Dedifferentiated amniotic fluid mesenchymal stem cell (primary cell): ENCODE measurements around the gene GTF2F2.

ENCODE experiments used
- DNase-seq: peaks from one replicate; pipeline ENCODE4 v3.0.0-alpha.2; 2016; ENCODE audit errors: extremely low spot score

Gene GTF2F2, protein sequence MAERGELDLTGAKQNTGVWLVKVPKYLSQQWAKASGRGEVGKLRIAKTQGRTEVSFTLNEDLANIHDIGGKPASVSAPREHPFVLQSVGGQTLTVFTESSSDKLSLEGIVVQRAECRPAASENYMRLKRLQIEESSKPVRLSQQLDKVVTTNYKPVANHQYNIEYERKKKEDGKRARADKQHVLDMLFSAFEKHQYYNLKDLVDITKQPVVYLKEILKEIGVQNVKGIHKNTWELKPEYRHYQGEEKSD

DNA sequence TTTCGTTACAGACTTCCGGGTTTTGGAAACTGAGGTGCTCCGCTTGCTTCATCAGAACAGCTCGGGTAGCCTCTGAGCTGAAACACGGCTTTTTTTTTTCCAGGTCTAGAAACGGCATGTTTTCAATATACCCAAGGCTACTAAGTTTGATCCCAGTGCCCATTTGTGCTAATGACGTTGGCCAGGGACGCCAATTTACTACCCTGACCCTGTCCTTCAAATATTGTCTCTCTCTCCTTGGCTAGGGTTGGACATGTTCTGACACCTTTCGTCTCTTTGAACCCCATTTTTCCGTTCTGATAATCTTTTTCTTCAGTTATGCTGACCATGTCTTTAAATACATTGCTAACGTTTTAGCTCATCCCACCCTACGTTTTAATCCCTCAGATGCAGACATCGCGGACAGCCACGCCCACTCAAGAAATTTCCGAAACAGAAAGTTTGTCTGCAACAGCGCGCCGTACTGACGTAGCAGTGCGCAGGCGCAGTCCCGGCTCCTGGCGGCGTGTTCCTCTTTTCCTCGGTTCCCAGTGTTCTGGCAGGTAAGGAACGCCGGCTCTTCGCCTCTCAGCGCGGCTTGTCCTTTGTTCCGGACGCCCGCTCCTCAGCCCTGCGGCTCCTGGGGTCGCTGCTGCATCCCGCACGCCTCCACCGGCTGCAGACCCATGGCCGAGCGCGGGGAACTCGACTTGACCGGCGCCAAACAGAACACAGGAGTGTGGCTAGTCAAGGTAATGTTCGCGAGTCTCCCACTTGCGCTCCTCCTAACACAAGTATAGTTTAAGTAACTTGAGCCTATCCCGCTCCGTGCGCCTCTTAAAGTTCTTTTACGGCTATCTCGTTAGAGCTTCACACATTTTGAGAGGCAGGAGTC is at the start of gene GTF2F2:
GTF2F2 (plus strand) TSS at position 520 of the 874 bp plus-strand sequence; CDS start at position 666, 146 bp downstream.
- DNase-seq, result peak; percentile 85

DNA sequence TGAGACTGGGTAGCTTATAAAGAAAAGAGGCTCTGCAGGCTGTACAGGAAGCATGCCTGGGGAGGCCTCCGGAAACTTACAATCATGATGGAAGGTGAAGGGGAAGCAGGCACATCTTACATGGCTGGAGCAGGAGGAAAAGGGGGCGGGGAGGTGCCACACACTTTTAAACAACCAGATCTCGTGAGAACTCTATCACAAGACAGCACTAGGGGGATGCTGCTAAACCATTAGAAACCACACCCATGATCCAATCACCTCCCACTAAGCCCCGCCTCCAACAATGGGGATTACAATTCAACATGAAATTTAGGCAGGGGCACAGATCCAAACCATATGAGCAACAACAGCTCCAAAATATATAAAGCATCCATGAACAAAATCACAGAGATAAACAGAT is 46.5 kb upstream of the GTF2F2 start:
- no peak for DNase-seq

DNA sequence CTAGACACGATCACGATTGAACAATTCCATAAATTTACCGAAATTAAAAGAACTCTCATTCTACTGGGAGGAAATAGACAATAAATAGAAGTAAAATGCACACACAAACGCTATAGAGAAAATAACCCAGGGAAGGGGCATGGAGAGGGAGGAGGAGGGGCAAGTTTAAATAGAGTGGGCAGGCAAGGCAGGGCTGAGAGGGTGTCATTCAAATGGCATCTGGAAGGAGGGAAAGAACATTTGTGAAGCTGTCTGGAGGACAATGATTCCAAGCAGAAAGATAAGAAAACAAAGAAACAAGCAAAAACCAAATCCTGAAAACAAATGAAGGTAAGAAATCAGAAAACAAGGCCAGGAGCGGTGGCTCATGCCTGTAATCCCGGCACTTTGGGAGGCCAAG is 45.6 kb upstream of the GTF2F2 start:
- no peak for DNase-seq

DNA sequence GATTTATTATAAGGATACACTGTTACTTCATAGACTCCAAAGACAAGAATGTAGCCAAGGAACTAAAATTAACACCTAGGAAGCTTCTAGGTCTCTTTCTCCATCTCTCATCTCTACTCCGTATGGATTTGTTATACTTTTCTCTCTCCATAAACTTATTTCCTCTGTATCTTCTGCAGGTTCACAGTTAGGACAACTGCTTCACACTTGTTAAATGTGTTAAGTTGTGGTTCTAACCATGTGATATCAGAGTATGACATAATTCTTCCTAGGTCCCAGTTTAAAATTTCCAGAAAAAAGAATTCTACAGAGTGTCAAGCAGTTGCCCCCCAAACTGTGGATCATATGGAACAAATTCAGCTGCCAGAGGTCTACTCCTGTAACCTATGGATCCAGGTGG is 42.3 kb upstream of the GTF2F2 start:
- DNase-seq, result no peak

DNA sequence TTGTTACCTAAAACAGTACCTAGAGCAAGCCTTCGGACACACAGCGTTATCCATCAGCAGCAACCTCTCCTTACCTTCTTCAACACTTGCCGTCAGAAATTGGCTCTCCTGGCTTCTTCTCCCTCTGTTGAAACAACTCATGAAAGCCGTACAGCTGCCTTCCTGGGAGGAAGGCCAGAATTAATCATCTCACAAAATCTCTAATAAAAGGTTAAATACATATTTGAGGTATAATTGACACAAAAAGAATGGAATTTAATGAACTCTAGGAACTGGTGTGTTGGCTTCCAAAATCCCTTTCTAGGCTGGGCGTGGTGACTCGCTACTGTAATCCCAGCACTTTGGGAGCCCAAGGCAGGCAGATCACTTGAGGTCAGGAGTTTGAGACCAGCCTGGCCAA is 37.3 kb upstream of the GTF2F2 start:
- no peak for DNase-seq

DNA sequence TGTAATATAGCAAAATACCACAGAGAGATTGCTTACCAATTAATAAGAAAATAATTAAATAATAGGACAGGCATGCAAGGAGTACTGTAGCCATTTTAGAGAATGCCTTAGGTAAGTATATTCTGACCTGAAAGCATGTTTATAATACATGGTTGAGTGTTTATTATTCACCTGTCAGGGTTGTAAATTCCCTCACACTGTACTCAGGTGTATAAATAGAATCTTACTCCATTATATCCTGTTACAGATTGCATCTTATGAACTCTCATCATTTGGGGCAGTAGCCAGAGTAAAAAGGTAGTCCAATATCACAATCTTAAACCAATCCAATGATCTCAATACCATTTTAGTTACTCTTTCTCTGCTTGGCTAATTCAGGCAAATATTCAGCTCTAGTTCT is 35.8 kb upstream of the GTF2F2 start:
- DNase-seq, result no peak

DNA sequence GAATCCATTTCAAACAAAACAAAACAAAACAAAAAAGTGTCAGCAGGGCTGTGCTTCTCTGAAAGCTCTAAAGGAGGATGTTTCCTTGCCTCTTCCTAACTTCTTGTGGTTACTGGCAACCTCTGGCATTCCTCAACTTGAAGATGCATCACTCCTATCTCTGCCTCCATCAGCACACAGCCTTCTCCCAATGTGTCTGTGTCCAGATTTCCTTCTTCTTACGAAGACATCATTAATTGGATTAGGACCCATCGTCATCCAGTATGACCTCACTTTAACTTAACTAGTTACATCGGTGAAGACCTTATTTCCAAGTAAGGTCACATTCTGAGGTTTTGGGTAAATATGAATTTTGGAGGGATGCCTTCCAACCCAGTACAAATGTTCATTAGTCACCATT is 33.8 kb upstream of the GTF2F2 start:
- no peak for DNase-seq

DNA sequence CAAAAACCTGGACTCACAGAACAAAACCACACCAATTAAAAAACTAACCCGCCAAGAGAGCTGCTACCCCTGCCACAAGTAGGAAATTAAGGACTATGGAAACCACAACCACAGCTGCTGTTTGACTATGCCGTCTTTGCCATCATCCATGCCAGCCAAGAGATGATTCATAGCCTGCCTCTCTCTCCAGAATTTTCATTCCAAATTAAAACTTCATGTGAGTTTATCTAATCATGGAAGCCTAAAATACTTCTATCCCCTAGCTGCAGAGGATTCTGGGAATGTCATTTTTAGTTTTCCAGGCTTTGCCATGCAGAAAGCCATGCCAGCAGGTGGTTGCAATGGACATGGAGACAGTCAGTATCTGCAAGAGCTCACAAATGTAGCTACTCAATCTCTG is 27.6 kb upstream of the GTF2F2 start:
- no peak for DNase-seq

DNA sequence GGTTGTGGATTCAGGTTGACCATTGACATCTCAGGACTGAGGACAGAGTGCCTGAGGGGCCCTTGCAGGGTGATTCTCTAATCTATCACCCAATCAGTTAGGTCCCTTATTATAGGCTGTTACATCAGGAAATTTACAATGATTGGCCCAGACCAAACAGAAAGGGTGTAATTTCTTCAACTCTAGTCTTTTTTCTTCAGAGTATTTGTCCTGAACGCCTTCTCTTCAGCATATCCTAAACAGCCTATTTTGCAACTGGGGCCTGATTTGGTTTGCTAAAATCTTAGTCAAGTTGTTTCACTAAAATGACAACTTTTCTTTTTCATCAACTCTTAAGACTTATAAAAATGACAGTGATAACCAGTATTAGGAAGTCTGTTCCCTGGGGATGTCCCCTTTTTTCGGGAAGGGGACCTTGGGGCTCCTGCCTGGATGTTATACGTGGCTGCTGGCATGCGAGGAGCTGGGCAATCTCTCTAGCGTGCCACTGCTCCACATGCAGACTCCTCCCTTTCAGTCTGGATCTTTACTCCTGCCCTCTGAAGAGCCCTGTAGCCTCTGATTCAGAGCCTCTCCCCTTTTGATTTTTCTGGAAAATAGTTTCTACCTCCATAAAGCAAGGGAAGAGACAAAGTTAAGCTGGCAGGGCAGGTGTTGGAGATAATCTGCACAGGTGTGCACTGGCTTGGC is 19.6 kb upstream of the GTF2F2 start:
- no peak for DNase-seq

DNA sequence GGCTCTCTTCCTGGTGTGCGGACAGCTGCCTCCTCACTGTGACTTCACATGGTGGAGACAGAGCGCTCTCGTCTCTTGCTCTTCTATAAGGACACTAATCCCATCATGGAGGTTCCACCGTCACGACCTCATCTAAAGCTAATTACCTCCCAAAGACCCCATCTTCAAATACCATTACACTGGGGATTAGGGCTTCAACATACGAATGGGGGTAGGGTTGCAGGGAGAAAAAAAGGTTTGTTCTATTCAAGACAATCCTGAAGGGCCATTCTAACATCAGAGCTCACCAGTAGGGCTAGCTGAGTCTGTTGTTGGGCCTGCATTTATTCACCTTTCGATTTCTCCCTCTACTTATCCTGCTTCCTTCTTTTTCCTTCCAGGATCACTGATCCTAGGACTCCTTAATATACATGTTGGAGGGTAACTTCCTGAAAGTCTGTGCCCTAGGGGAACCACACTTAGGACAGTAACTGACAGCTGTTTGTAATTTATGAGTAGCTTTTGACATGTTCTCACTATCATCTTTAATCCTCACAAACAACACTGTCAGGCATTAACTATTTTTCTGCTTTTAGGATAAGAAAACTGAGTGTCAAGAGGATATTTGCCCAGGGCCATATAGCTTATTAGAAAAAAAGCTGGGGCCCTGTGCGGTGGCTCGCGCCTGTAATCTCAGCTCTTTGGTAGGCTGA is 18.8 kb upstream of the GTF2F2 start:
- DNase-seq, result no peak

DNA sequence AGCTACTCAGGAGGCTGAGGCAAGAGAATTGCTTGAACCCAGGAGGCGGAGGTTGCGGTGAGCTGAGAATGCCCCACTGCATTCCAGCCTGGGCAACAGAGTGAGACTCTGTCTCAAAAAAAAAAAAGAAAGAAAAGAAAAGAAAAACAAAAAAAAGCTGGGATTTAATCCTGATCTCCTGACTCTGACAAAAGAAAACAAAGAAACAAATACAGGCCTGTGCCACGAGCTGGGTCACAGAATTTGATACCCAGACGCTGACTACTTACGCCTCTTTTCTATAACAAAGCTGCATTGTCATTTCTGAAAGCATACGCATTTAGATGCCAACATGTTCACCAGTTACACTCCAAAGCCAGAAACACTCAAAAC is 18.2 kb upstream of the GTF2F2 start:
- DNase-seq, result no peak

DNA sequence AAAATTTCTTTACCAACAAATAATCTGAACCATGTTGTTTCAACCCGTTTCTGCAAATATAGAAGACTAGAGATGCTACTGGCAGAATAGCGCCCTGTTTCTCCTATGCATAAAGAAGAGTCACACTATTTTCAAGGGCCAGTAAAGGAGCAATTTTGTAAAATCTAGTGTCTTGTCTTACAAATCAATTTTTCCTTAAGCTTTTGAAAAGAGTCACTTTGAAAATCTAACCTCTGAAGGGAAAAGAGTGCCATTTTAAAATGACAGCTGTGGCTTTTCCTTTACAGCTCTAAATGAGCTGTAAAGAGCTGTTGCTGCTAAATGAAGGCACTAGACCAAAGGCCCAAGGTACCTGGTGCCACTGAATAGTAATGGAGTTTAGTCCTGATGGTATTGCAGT is 16.9 kb upstream of the GTF2F2 start:
- DNase-seq, result no peak

DNA sequence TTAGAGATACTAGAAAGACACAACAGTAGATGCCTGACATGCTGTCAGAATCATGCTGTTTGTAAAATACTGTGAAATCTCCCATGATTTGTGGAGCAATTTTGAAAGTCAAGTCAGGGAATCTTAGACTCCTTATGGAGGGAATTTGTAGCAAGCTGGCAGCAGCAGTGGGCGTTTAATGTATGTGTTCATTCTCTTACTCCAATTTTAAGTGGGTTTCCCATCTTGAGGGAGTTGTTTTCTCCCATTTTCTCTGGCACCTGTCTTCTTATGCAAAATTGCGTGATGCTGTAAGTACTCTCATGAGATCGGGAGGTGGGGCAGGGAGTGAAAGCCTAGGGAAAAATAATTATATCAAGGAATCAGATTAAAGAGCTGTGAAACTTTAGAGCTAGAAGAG is 16.0 kb upstream of the GTF2F2 start:
- no peak for DNase-seq

DNA sequence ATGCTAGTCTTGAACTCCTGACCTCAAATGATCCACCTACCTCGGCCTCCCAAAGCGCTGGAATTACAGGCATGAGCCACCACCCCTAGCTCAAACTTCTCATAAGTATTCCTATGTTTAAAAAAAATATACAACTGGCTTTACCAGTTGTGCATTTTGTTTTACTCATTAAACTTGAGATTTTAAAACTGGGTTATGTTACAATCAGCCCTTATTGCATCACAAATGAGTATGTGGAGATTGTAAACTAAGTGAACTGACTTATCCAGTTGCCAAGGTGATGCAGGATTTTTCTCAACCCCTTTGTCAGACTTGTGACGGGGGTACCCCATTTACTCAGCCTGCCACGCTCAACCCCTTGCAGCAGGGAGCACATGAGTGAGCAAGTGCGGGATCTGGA is 14.4 kb upstream of the GTF2F2 start:
- DNase-seq, result no peak

DNA sequence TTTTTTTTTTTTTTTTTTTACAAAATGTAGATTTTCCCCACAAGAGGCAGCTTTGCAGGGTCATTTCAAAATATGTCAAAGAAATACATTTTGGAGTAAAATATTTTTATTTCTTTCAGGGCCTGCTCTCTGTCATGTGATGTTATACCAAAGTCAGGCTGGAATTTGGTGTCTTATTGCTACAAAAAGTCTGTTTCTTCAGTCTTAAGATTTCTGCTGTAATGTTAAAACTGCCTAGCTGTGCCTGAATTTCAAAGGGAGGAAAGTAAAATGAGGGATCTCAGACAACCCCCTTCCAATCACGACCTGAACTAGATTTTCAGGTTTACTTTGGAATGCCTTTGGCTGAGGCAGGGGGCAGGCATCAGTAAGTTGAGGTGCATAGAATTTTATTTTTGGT is 12.8 kb upstream of the GTF2F2 start:
- no peak for DNase-seq

DNA sequence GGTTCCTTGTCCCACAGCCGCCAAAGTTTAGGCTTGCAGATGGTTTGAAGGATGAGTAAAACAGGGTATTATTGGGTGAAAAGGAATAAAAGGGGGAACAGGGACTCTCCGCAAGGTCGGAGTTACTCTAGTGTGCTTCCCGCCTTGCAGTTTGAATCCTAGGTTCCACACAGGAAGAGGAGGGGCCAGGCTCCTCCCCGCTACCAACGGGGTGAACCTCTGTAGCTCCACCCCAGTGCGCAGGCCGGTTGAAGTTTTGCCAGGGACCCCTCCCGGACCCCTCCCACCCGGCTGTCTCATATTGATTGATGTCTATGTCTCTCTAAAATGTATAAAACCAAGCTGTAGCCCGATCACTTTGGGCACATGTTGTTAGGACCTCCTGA is 11.6 kb upstream of the GTF2F2 start:
- no peak for DNase-seq

DNA sequence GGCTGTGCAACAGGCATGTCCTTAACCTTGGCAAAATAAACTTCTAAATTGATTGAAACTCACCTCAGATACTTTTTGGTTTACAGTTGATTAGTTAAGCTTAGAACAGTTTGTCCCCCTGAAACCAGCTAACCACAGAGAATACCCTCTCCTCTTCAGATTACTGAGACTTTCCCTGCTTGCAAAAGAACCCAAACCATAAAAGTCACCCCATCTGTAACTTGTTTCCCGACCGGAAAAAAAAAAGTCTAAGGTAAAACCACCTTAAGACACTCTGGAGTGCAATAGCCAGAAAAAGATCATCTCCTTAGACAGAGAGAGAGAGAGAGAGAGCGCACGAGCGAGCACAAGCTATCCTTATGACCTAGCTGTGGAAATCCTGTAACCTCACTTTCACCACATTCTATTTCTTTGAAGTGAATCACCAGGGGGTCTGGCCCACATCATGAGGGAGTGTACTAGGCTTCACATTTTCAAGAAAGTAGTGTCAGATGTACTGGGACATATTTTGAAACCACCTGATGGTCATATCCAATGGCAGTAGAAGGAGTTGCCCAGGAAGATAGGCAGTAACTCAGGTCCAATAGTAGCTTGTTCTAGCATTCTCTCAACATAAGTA is 11.1 kb upstream of the GTF2F2 start:
- no peak for DNase-seq

DNA sequence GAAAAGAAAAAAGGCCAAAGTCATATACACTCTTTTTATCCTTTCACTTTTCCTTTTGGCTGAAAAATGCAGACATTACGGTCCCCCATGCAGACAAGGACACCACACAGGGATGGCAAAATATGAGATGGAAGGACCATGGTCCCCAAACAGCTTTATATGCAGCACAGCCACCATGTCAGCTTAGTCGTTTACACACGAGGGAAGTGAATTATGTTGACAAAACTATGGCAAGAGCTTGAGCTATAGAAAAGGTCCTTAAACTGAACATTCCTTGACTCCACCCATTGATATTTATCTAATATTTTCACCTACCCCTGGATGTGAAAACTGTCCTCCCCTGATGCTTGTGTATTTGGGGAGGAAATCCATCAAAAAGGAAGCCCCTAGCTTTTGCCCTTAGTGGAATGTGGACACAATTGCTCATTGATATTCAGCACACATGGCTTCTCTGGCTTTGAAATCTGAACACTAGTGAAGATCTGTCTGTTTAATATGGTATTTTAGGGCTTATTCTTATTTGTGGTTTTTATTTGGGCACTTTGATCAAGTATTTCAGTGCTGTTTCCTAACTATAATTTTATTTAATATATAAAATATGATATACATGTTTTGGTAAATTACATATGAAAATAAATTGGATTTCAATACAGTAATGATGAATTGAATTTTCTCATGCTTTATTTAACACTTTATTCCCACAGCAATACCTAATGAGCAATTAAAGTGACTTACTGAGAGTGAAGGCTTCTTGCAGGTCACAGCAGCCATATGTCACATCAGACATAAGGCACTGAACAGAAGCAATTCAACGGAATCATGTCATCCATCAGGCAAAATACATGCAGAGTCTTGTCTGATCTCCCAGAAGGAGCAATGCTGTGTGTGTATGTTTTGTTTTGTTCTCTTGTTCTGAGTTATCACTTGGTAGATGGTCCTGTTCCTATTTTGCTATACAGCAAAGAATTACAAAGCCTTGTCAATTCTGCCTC is 6.8 kb upstream of the GTF2F2 start:
- no peak for DNase-seq

DNA sequence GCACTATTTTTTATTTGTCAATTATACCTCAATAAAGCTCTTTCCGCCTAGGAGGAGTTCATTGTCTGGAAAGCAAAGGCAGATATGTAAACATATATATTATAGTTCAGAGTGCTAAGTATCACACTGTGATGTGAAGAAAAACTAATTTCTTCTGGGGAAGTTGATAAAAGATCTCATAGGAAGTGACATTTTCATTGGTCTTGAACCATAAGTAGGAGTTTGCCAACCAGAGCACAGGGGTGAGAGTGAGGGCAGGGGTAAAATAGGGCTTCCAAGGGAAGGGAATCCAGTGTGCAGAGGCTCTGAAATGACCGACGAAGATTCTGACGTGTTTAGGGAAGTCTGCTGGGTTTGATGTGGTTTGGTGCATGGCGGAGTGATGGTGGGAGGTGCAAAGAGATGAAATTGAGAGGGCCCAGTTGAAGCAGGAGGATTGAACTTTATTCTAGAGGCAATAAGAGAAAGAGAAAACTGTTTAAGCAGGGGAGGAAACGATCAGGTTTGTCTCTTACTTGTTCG is 780 bp upstream of the GTF2F2 start:
- DNase-seq, result peak; percentile 23
